T-helper 1 cell (primary cell): ENCODE results near the gene IL1A.

Experiments used
- DNase-seq, 5 donors: peaks; one replicate each; pipeline ENCODE4 v3.0.0-alpha.2; 2012 to 2020

The IL1A gene

DNA sequence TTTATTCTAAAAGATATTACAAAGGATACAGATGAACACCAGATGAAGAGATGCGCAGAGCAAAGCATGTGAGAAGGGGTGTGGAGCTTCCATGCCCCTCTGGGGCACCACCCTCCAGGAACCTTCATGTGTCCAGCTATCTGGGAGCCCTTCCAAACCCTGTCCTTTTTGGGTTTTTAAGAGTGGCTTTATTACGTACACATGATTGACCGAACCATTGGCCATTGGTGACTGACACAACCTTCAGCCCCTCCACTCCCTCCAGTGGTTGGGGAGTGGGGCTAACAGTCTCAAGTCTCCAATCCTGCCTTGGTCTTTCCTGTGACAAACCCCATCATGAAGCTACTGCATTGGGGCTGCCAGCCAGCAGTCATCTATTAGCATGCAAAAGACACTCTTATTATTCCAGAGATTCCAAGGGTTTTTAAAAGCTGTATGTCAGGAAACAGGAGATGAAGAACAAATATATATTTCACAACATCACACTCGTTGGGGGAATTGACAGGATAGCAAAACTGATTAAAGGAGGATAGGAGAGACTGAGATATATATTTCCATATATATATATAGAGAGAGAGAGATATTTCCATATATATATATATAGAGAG lies 32.9 kb upstream of the IL1A start:
- DNase-seq, result no peak

DNA sequence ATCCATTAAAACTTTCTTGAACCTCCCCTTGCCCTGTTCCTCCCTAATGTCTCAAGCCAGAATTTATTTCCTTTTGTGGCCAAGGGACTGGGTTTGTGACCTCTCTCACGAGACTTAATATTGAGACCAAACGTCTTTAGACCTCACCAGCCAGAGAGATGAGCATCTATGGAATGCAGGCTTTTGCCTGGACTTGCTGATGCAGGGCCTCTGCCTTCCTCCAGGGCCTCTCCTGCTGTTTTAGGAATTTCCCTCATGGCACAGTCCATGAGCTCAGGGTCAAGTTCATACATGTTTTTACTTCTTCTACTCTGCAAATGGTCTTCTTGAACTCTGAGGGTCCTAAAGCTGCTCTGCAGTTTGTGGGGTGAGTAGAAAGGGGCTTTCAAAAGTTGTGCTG lies 30.0 kb upstream of the IL1A start:
- DNase-seq, result no peak

DNA sequence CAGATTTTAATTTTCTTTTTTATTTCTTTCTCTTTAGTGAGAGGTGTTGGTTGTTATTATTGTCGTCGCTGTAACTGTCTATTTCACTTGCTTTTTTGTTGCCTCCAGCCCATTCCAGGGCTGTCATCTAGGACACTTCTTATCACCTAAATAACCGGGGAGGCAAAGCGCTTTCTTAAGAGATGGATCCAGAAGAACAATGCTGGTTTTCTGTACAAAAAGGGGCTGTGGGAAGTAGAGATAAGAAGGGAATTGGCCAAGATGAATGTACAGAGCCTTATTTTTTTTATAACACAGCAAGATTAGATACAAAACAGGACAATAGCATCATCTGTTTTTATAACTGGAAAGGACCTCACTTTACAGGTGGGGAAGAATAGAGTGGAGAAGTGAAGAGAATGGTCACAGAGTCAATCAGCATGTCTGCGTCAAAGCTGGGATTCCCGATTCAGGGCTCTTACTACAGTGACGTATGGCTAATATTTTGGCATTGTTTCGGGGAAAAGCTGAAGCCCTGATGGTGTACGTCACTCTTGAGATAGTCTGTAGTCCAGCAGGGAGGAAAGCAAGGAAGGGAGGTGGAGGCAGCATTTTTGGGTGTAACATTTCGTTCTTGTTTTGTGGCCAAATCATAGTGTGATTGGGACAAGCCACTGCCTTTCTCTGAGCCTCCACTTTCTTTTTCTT lies 29.1 kb upstream of the IL1A start:
- no peak for DNase-seq

DNA sequence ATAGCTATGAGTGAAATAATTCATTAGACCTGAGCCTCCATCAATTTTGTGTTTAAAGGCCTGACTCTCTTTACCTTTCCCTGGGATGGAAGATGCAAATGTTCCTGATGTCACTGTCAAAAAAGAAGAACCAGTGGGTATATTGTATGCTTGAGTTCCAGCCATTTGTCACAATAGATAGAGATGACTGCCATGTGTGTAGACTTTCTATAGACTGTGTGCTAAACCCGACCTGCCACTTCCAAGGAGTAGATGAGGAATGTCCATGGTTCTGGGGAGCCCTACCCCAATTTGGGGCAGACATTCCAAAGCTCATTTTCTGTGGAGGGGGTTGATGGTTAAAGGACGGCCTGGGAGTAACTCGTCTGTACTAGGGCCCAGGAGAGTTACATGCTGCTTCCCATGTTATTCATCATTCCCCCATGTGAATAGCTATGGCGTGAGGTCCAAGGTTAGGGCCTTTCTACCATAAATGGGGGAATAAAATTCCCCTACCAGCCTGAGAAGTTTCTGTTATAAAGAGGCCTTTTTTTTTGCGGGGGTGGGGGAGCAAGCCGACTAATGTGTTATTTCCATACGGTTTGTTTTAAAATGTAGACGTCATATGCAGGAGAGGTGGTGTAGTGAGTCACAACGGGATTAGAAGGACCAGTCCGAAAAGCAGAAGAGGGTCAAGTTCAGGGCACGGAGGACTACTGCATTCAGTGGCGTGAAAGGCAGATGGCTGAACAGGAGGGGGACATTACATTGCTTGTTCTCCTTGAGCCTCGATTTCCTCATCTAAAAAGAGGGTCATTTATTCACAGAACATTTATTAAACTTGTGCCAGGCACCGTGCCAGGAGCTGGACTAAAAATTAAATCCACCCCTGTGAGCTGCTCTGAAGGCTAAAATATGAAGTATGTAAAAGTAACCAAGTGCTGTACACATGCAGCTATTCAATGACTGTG lies 28.3 kb upstream of the IL1A start:
- no peak for DNase-seq

DNA sequence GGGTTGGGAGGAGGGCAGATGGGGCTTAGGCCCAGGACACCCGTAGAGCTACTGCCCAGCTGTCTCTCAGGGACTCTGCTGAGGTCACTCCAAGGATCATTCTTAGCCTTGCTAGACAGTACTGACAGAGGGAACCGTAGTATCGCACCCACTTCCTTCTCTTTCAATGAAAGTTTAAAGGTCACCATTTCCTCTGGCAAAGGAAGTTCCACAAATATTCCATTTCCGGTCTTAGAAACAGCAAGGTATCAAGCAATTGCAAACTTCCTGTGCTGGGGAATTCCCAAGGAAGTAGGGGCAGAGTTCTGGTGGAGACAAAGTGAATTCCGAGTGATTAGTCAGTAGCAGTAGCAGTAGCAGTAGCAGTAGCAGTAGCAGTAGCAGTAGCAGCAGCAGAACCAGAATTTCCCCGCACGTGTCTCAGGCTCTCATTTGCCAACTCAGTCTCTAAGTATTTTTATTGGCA lies 27.6 kb upstream of the IL1A start:
- DNase-seq, result peak in 1 of 5 donors; percentile 32

DNA sequence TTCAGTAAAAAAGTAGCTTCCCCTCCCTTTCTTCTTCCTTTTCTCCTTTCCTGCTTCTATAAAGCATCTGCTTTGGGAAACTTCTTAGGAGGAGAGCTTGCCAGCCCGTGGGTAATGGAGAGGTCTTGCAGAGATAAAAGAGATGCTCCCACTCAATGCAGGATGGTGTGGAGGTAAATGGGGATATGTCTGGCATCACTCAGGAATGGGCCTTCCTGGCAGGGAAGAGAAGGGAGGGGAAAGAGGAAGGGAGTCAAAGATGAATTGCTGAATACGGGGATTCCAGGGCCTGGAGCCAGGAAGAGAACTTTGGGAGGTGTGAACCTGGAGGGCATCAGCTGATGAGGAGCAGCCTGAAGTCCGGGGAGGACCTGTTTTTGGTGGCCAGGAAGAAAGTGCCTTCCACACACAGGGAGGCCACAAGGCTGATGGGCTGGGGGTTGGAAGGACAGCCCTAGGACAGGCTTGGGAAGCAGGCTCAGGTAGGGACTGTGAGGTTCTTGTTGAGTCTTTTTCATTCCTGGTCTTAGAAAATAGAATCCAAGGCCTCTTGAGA lies 27.1 kb upstream of the IL1A start:
- no peak for DNase-seq

DNA sequence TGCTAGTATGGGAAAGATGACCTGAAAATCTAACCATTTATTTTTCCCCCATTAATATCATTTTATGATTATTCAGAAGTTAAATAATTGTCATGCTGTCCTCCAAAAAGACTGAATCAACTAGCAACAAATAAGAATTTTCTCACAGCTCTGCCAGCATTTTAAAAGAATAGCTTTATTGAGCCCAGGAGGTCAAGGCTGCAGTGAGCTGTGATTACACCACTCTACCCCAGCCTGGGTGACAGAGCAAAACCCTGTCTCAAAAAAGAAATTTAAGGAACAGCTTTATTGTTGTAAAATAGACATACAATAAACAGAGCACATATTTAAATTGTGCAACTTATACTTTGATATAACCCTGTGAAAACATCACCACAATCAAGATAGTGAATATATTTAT lies 24.8 kb upstream of the IL1A start:
- DNase-seq, result no peak

DNA sequence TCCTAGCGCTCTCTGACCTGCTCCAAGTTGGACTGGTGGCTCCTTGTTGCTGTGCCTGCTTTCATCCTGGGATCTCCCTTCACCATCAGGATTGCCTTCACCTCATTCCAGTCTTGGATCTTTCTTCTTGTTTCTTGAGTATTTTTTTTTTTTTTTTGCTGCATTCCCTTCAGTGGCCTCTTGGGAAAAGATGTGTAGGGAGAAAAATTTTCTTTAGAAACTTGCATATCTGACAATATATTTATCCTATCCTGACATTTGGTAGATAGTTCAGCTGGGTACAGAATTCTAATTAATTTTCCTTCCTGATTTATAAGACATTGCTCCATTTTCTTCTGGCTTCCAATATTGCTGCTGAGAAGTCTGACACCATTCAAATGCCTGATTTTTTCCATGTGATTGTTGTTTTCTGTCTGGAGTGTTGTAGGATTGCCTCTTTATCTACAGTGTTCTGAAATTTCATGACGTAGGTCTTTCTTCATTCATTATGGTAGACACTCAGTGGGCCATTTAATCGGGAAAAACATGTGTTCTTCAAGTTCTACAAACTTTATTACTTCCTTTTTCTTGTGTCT lies 23.0 kb upstream of the IL1A start:
- DNase-seq, result no peak

DNA sequence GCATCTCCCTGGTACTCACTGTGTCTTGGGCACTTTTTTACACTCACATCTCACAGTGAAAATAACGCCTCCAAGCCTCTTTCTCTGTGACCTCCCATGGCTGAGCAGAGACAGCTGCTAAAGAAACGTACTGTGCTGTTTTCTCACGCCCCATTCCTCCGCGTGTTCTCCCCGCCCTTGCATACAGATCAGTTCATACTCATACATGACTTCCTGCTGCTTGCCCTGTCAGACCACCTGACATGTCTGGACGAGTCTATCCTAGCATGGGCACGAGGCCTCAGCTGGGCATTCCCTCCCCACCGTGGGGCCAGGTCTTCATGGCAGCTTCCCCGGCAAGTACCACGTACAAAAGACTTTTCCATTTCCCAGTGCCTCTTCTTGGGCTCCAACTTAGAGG lies 21.2 kb upstream of the IL1A start:
- DNase-seq, result peak in 1 of 5 donors; percentile 49

DNA sequence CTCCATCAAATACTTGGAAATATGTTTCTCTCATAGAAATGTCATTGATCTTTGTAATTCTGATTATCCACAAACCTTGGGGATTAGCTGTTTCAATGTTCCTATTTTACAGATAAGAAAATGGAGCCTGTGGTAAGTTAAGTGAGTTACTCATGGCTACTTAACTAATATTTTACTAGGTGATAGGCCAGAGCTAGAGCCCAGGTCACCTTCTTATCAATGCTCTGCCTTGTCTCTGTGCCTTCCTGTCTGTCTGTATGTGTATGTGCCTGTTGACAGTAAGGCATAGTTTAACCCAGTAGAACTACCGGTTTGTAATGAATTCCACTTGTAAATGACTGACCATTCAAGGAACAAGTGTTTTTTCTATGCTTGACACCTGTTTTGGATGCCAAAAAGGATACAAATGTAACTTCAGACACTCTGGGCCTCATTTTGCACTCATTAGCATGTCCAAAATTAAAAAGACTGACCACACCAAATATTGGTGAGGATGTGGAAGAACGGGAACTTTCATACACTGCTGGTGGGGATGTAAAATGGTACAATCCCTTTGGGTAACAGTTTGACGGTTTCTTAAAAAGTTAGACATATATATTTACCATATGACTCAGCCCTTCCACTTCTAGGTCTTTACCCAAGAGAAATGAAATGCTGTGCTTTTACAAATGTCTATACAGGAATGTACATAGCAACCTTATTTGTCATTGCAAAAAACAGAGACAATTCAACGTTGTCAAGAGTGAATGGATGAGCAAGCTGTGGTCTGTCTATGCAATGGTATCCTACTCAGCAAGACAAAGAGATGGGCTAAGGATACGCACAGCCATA lies 19.6 kb upstream of the IL1A start:
- DNase-seq, result peak in 1 of 5 donors; percentile 66

DNA sequence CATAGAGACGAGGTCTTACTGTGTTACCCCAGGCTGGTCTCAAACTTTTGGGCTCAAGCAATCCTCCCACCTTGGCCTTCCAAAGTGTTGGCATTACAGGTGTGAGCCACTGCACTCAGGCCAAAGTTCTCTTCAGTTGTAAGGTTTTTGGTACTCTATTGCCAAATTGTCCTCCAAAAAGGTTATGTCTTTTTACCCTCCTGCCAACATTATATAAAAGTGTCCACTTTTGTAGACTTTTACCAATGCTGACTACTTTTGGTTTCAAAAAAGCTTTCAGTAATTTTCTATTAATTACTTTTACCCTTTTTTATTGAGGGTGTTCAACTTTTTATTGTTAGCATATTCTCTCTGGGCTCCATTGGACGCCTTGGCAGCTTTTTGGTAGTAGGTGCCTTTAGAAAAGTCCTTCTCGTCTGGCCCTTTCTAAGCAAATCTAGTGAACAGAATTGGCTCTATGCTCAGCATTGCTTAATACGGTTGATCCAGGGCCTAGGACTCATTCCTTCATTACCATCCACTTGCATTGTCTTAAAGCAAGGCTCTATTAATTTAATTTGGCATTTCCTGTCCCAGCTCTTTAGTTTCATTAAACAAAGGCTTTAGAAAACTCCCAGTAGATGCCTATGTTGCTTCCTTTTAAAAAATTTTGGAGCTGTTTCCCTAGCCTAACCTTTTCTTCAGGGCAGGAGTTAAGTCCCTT lies 16.7 kb upstream of the IL1A start:
- no peak for DNase-seq

DNA sequence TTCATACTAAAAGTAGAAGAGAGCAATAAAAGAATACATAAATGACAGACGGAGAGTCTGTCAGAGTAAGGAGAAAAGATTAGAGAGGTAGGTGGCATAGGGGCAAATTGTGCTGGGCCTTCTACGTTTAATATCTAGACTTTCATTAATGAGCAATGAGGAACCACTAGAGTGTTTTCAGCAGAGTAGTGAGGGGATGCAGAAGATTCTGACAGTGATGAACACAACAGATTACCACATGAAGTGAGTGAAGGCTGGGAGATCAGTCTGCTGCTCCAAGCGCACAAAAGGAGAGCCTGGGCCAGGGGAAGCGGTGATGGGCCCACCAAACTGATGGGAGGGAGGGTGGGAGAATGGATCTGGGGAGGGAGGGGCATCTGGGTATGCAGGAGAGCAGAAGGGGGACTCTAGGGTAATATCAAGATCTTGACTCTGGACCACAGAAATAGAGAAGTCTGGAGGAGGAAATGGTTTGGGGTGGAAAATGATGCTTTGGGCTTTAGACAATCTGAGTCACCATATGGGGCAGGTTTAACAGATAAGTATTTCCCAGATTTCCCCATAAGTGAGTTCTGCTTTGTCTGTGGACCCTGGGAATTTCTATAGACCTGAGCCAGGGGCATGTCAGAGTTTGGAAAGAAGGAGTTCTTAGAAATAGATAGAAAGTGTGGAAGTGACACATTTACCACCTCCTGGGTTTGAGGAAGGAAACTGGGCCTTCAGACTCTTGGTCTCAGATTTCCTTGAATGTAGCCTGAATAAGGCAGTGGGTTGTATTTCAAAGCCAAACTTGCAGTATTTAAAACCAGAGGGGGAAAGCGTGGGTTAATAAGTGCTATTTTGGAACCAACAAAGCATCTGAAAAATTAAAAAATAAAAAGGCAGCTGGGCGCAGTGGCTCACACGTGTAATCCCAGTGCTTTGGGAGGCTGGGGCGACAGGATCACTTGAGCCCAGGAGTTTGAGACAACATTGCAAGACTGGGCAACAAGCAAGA lies 15.0 kb upstream of the IL1A start:
- no peak for DNase-seq

DNA sequence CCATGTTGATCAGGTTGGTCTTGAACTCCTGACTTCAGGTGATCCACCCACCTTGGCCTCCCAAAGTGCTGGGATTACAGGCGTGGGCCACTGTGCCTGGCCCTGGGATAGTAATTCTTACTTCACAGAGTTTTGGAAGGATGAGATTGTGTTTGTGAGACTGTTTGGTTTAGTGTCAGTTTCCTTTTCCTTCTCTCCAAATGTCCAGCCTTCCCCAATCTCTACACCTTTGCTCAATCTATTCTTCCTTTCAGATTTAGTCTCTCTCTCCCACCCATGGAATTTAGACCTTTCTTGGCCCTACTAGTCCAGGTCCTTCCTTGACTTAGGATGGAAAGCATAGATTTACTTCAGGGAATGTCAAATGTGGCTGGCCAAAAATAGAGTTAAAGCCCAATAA lies 12.2 kb upstream of the IL1A start:
- no peak for DNase-seq

DNA sequence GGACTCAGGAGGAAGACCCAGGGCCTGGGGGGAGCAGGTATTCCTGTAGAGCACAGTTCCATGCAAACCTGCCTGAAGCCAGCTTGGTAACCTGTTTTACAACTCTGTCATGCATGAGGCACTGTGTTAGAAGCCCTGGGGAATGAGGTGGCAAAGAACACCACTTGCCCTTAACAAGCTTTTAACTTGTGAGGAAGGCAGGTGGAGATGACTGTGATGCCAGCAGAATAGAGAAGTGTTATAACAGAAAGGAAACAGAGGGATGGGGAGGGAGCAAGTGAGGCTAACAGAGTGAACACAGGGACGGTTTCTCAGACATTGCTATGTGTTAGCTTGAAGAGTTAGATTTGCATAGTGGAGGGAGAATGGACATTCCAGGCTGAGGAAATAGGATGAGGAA lies 11.5 kb upstream of the IL1A start:
- peak in 1 of 5 donors; percentile 54 for DNase-seq

DNA sequence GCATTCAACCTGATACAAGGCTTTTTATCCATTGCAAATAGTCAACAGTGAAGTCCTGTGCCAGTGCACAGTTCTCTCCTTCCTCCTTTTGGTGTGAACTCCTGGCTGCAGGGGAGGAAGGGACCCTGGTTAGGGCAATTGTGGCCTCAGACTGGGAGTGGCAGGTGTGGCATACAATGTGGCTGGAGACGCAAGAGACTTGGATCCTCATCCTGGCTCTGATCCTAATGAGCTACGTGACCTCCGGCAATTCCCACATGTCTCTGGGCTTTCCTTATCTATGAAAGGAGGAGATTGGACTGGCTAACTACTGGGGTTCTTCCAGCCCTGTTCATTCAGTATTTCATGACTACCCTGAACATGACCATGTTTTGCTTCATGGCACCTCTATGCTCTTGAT lies 10.5 kb upstream of the IL1A start:
- DNase-seq, result no peak

DNA sequence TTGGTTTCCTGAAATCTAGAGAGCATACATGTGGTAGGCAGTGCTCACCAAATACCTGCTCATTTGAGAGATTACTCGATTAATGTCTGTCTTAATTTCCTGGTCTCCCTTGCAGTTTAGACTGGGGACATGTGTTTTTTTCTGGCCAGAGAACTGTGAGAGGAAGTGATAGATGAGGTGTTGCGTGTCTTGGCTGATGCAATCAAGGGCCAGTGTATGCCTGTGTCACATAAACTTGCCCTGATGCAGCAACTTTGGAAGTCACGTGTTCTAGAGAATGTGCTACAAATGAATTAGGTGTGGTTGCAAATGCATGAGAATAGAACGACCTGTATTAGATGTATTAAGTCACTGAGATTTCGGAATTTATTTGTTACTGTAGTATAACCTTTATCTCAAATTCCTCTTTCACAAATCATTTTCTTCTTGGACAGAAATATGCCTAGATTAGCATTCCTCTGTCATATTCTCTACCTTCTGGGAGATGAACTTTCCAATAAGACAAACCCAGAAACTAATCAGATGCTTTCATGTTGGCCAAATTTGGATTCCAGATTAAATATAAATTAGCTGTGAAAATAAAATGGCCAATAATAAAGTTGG lies 9.9 kb upstream of the IL1A start:
- DNase-seq, result peak in 1 of 5 donors; percentile 95

DNA sequence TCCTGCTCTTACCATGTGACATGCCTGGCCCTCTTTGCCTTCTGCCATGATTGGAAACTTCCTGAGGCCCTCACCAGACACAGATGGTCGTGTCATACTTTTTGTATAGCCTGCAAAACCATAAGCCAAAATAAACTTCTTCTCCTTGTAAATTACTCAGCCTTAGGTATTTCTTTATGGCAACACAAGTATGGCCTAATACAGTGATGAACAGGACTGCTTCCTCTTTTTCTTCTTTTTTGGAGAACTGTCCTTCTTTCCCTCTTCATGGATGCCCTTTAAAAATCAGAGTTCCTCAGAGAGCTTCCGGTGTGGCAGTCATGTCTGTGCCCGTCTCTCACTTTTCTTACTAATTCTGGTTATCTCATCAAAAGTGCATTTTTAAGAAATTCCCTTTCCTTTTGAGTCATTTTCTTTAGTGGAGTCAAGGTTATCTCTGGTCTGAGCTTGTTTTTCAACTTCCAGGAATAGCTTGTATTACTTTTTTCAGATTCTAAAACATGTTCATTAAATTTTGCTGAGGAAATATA lies 9.2 kb upstream of the IL1A start:
- DNase-seq, result peak in 1 of 5 donors; percentile 76

DNA sequence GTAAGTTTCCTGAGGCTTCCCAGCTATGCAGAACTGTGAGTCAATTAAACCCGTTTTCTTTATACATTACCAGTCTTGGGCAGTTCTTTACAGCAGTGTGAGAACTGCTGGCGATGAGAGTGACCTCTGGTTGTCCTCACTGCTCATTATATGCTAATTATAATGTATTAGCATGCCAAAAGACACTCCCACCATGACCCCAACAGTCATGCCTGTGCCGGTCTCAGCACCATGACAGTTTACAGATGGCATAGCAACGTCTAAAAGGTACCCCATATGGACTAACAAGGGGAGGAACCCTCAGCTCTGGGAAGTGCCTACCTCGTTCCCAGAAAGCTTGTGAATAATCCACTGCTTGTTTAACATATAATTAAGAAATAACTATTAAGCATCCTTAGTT lies 8.1 kb upstream of the IL1A start:
- DNase-seq, result no peak

DNA sequence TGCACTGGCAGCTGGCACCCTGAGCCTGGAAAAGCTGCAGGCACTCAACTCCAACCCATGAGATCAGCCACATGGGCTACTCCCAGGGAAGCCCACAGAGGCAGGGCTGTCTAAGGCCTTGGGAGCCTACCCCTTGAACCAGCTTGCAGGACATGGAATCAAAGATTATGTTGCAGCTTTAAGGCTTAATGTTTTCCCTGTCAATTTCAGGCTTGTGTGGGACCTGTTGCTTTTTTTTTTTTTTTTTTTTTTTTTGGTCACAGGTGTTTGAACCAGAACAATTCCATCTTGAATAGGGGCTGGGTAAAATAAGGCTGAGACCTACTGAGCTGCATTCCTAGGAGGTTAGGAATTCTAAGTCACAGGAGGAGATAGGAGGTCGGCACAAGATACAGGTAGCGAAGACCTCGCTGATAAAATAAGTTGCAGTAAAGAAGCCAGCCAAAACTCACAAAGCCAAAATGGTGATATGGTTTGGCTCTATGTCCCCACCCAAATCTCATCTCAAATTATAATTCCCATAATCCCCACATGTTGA lies 7.5 kb upstream of the IL1A start:
- DNase-seq, result no peak
